Transverse colon (tissue), 4 donors: ENCODE results near the gene EFCAB8. TPM values are rescaled to one million over a fixed set of nuclear protein-coding genes. Genes with fewer than 3 reads are reported as not detected.

Experiments used
- DNase-seq: peaks from one replicate; pipeline ENCODE4 v3.0.0-alpha.2; 2019
- H3K27ac ChIP-seq, 4 donors: fragments of 200-600 bp; sonication (generic); 2 replicates each; pipeline ENCODE4 v1.5.1; 2016 to 2018; ENCODE audit warnings: inconsistent platforms in 4 of 4
- H3K27me3 ChIP-seq: fragments of 200-600 bp; sonication (generic); 2 replicates; pipeline ENCODE4 v1.5.1; 2017; ENCODE audit warnings: inconsistent platforms
- H3K36me3 ChIP-seq, 4 donors: fragments of 200-600 bp; sonication (generic); 2 replicates each; pipeline ENCODE4 v1.5.1; 2017 to 2019; ENCODE audit warnings: inconsistent platforms in 4 of 4
- H3K4me1 ChIP-seq, 4 donors: fragments of 200-600 bp; sonication (generic); 2 replicates each; pipeline ENCODE4 v1.5.1; 2017 to 2020; ENCODE audit warnings: inconsistent platforms in 4 of 4
- H3K4me3 ChIP-seq, 4 donors: fragments of 200-600 bp; sonication (generic); 1 replicate in 1 of 4; 2 replicates in 3 of 4; pipeline versions ENCODE4 v1.5.1 to v1.6.1; 2017 to 2019; ENCODE audit warnings: inconsistent platforms in 4 of 4
- H3K9me3 ChIP-seq, 2 donors: fragments of 200-600 bp; sonication (generic); 2 replicates each; pipeline ENCODE4 v1.5.1; 2017 to 2019; ENCODE audit warnings: inconsistent platforms in 2 of 2
- CTCF ChIP-seq, 5 experiments: fragments of 200-600 bp in 3 of 5; fragments of 450-650 bp in 2 of 5; sonication (generic) in 3 of 5; IDR thresholded peaks; 1 replicate in 2 of 5; 2 replicates in 3 of 5; pipeline ENCODE4 v1.5.1; 2016 to 2017; ENCODE audit warnings: antibody characterized with exemption in 5 of 5, inconsistent platforms in 3 of 5, mild to moderate bottlenecking in 2 of 5, moderate library complexity in 1 of 5
- EP300 ChIP-seq: sonication (generic); formaldehyde crosslinking; IDR thresholded peaks from one replicate; pipeline ENCODE4 v1.6.1; 2017; ENCODE audit warnings: antibody characterized with exemption, low read depth
- POLR2A ChIP-seq: fragments of 450-650 bp; IDR thresholded peaks from one replicate; pipeline ENCODE4 v1.6.1; 2016; ENCODE audit warnings: antibody characterized with exemption, mild to moderate bottlenecking, moderate library complexity
- POLR2AphosphoS5 ChIP-seq, 3 donors: sonication (generic); formaldehyde crosslinking; IDR thresholded peaks; one replicate each; pipeline ENCODE4 v1.6.1; 2016; ENCODE audit warnings: antibody characterized with exemption in 3 of 3
- WGBS, 2 donors: methylation state at CpG; one replicate each; pipeline ENCODE4 v1.1.5; 2018; ENCODE audit warnings: low coverage in 1 of 2; 5-methylcytosine and 5-hydroxymethylcytosine counted together
- in situ Hi-C, 4 donors: fragments of 200-750 bp; cut with MboI; loops; one replicate each; pipeline versions ENCODE4 v1.15.0 to v1.15.1; 2017; ENCODE audit warnings: low sequenced_read_pairs in 3 of 4, low pct_ligation_motif_present in 1 of 4, low pct_unique_long_range_greater_than_20kb in 1 of 4
- intact Hi-C: fragments of 100-400 bp; cut with DNase I; formaldehyde crosslinking; loops from one replicate; pipeline ENCODE4 v1.15.1; 2023; ENCODE audit warnings: low total_unique reads
- total RNA-seq, 4 donors: library from RNA; depleted of rRNA; stranded (reverse); fragments of >200 nt; gene quantifications; one replicate each; pipeline ENCODE4 v1.1.0, GENCODE V29; 2016

EFCAB8 gene
- total RNA-seq, 4 donors from 2014 or later, result 0.14 TPM; not detected in 3

GRCh38 chr20:32823078-32823477, 35.6 kb upstream of the EFCAB8 start:
- H3K9me3 ChIP-seq, result no peaks in the 10 kb centered on the region
- intact Hi-C loops (no loop called here), in situ Hi-C loops (no loop called here)
- H3K4me3 ChIP-seq, result no peak overlapping the region
- peak overlapping the region; percentile 8 to 48 (median 21) for H3K27ac ChIP-seq
- 81% methylated on average over 3 of the region's 3 CpGs; no CpG with 5 or more reads in 1 of the 2 donors for WGBS, 2 donors
- TF ChIP-seq POLR2AphosphoS5 (IDR thresholded peaks at IDR 0.05), result no peak
- no peak for TF ChIP-seq POLR2A
- no peak for TF ChIP-seq CTCF (IDR thresholded peaks at IDR 0.05)
- no peak for TF ChIP-seq EP300
- H3K36me3 ChIP-seq, result peaks cover 0 to 13% (median 6%) of the 10 kb centered on the region in 4 donors
- no peak for DNase-seq
- H3K27me3 ChIP-seq, result no peaks in the 10 kb centered on the region
- H3K4me1 ChIP-seq, result peaks cover 22 to 47% (median 28%) of the 10 kb centered on the region in 4 donors

- Histone ChIP-seq H3K4me1 (peaks cover 23 to 56% (median 29%) of the 10 kb centered on the region in 4 donors), H3K4me3 (no peak overlapping the region), H3K27ac (peak overlapping the region in 3 of 4 donors; percentile 14 to 25 (median 17)), H3K27me3 (no peaks in the 10 kb centered on the region), H3K36me3 (peaks cover 0 to 15% (median 6%) of the 10 kb centered on the region in 4 donors), H3K9me3 (no peaks in the 10 kb centered on the region)
- 80 to 87% methylated on average over 4 to 7 of the region's 7 CpGs for WGBS, 2 donors
- no peak for DNase-seq
- TF ChIP-seq EP300 (no peak), CTCF (IDR thresholded peaks at IDR 0.05) (no peak), POLR2AphosphoS5 (IDR thresholded peaks at IDR 0.05) (no peak), POLR2A (no peak)
- in situ Hi-C loops, result no loop called here
- intact Hi-C loops, result no loop called here
These were observed 34.8 kb upstream of the EFCAB8 start for GRCh38 chr20:32823737-32824588.

- WGBS, 2 donors, result 77 to 95% methylated on average over 3 to 4 of the region's 4 CpGs
- no peak for TF ChIP-seq EP300
- TF ChIP-seq POLR2AphosphoS5 (IDR thresholded peaks at IDR 0.05), result no peak
- no peak for TF ChIP-seq CTCF (IDR thresholded peaks at IDR 0.05)
- no peak for TF ChIP-seq POLR2A
- intact Hi-C loops, result no loop called here
- no peak for DNase-seq
- in situ Hi-C loops, result no loop called here
- Histone ChIP-seq H3K4me3 (no peak overlapping the region), H3K27me3 (no peaks in the 10 kb centered on the region), H3K27ac (peak overlapping the region in 2 of 4 donors; percentile 42 to 57), H3K4me1 (peaks cover 14 to 53% (median 16%) of the 10 kb centered on the region in 4 donors), H3K36me3 (peaks cover 0 to 16% (median 6%) of the 10 kb centered on the region in 4 donors), H3K9me3 (no peaks in the 10 kb centered on the region)
These were observed 30.6 kb upstream of the EFCAB8 start for GRCh38 chr20:32828029-32828680.

- H3K4me1 ChIP-seq, result peaks cover 9 to 47% (median 13%) of the 10 kb centered on the region in 4 donors
- H3K27ac ChIP-seq, result peak overlapping the region; percentile 42 to 73 (median 64)
- no peak overlapping the region for H3K4me3 ChIP-seq
- WGBS, 2 donors, result 69 to 80% methylated on average over 1 to 3 of the region's 3 CpGs
- no peak for DNase-seq
- TF ChIP-seq POLR2A (no peak), EP300 (no peak), POLR2AphosphoS5 (IDR thresholded peaks at IDR 0.05) (no peak), CTCF (IDR thresholded peaks at IDR 0.05) (no peak)
- no peaks in the 10 kb centered on the region for H3K9me3 ChIP-seq
- in situ Hi-C loops, result no loop called here
- H3K27me3 ChIP-seq, result no peaks in the 10 kb centered on the region
- intact Hi-C loops, result no loop called here
- peaks cover 0 to 29% (median 12%) of the 10 kb centered on the region in 4 donors for H3K36me3 ChIP-seq
These were observed 29.3 kb upstream of the EFCAB8 start for GRCh38 chr20:32829311-32830005.
